Stimulated activated effector memory CD8-positive, alpha-beta T cell treated with anti-CD3 and anti-CD28 coated beads, Interleukin-12 subunit alpha, Interleukin-12 subunit beta, amount 100 ng/mL, for 72 hours (primary cell): Measurements from ENCODE around the gene ZBTB12.
"Not testable (repeated sequence)": the region's sequence is repeated elsewhere in the genome, so short reads cannot be mapped to it uniquely, and the experiment has no call there.

Experiments
- ATAC-seq: fragments of 150-1000 bp; cut with Tn5 transposase; 2 replicates; pipeline ENCODE4 v1.10.0; 2021
- DNase-seq, 2 donors: peaks; one replicate each; pipeline ENCODE4 v3.0.0; 2021 to 2022; ENCODE audit warnings: low spot score in 2 of 2
- H3K27ac Mint-ChIP-seq: one replicate; pipeline ENCODE4 v1.8.0; 2022; ENCODE audit warnings: mild to moderate bottlenecking, mixed read lengths
- H3K36me3 Mint-ChIP-seq: one replicate; pipeline ENCODE4 v1.8.0; 2022; ENCODE audit warnings: mild to moderate bottlenecking, mixed read lengths
- H3K4me1 Mint-ChIP-seq: one replicate; pipeline ENCODE4 v1.8.0; 2022; ENCODE audit warnings: mixed read lengths
- H3K4me3 Mint-ChIP-seq: one replicate; pipeline ENCODE4 v1.8.0; 2022; ENCODE audit warnings: mild to moderate bottlenecking, mixed read lengths
- H3K9me3 Mint-ChIP-seq: one replicate; pipeline ENCODE4 v1.8.0; 2022; ENCODE audit warnings: mixed read lengths

The ZBTB12 gene

DNA sequence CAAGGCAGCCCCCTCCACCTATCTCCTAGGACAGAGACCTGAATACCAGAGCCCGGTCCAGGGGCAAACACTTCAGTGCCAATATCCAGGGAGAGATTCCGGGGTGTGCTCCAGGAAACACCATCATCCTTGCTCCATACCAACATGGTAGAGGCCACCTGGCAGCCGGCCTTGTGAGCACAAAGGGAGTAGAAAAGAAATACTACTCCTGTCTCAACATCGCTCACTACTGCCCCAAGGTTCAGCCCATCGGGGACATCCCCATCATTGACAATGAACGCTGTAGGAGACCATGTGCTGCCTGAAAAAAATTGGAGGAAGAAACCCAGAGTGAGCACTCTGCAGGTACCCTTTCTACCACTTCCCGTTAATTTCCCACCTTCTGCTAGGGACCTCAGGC is 40.7 kb downstream of the ZBTB12 start:
- Mint-ChIP-seq H3K4me1 (peaks cover 27% of the 10 kb centered on the region), H3K36me3 (peaks cover 59% of the 10 kb centered on the region), H3K4me3 (peak overlapping the region; percentile 98), H3K9me3 (no peaks in the 10 kb centered on the region), H3K27ac (peak overlapping the region; percentile 90)
- ATAC-seq (no peak), DNase-seq (no peak)

DNA sequence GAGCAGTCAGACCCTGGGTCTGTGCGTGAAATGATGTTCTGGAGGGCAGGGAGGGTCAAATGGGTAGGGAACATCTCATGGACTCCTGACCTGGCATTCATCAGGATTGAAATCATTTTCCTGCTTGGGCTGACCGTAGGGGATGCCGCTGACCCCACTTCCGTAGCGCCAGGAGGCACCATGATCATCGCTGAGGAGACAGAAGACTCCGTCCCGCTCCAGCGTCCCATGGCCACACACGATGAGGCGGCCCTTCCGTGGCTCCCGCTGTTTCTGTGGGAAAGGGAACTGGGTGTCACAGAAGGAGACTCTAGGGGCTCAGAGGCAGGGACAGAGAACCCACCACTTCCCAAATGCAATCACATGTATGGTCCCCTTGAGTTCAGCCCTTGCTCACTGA is 41.5 kb downstream of the ZBTB12 start:
- Mint-ChIP-seq H3K9me3 (no peaks in the 10 kb centered on the region), H3K36me3 (peaks cover 59% of the 10 kb centered on the region), H3K4me1 (peaks cover 27% of the 10 kb centered on the region), H3K27ac (no peak overlapping the region), H3K4me3 (no peak overlapping the region)
- no peak for DNase-seq
- no peak for ATAC-seq

DNA sequence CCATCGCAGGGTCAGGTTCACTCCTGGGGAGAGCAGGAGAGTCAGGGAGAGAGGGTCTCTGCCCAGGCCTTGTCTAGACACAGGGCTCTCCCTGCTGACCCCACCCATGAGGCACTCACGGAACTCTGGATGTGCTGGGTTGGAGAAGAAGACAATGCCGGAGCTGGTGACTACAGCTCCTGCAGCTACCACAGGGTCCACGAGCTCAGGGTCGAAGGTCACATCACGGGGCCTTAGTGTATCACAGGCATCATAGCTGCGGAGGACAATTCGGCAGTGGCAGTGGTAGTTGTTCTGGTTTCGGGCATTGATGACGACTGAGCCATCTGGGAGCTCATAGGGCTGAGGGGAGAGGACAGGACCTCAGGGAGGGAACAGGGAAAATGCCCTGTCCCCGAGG is 42.0 kb downstream of the ZBTB12 start:
- Mint-ChIP-seq H3K27ac (no peak overlapping the region), H3K9me3 (no peaks in the 10 kb centered on the region), H3K4me3 (no peak overlapping the region), H3K36me3 (peaks cover 59% of the 10 kb centered on the region), H3K4me1 (peaks cover 27% of the 10 kb centered on the region)
- no peak for DNase-seq
- no peak for ATAC-seq

DNA sequence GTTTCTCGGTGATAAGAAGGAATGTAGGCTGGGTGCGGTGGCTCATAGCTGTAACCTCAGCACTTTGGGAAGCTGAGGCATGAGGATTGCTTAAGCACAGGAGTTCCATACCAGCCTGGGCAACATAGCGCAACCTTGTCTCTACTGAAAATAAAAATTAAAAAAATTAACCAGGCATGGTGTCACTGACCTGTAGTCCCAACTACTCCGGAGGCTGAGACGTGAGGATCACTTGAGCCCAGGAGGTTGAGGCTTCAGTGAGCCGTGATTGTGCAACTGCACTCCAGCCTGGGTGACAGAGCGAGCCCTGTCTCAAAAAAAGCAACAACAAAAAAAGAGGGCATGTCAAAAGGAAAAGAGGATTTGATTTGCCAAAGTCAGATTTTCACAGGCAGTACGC is 43.2 kb downstream of the ZBTB12 start:
- H3K9me3 Mint-ChIP-seq = no peaks in the 10 kb centered on the region
- H3K4me1 Mint-ChIP-seq = peaks cover 20% of the 10 kb centered on the region
- no peak overlapping the region for H3K27ac Mint-ChIP-seq
- H3K36me3 Mint-ChIP-seq = peaks cover 59% of the 10 kb centered on the region
- DNase-seq = no peak
- H3K4me3 Mint-ChIP-seq = no peak overlapping the region
- ATAC-seq = no peak

DNA sequence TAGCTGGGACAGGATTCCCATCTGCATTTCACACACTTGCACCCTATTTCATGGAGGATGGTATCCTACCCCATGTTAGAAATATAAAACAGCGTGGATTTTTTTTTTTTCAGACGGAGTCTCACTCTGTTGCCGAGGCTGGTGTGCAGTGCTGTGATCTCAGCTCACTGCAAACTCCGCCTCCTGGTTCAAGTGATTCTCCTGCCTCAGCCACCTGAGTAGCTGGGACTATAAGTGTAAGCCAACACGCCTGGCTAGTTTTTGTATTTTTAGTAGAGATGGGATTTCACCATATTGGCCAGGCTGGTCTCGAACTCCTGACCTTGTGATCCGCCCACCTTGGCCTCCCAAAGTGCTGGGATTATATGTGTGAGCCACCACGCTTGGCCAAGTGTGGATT is 44.1 kb downstream of the ZBTB12 start:
- not testable (repeated sequence) for H3K9me3 Mint-ChIP-seq, DNase-seq, ATAC-seq, H3K27ac Mint-ChIP-seq, H3K4me3 Mint-ChIP-seq
- H3K4me1 Mint-ChIP-seq = peaks cover 20% of the 10 kb centered on the region
- peaks cover 53% of the 10 kb centered on the region for H3K36me3 Mint-ChIP-seq

DNA sequence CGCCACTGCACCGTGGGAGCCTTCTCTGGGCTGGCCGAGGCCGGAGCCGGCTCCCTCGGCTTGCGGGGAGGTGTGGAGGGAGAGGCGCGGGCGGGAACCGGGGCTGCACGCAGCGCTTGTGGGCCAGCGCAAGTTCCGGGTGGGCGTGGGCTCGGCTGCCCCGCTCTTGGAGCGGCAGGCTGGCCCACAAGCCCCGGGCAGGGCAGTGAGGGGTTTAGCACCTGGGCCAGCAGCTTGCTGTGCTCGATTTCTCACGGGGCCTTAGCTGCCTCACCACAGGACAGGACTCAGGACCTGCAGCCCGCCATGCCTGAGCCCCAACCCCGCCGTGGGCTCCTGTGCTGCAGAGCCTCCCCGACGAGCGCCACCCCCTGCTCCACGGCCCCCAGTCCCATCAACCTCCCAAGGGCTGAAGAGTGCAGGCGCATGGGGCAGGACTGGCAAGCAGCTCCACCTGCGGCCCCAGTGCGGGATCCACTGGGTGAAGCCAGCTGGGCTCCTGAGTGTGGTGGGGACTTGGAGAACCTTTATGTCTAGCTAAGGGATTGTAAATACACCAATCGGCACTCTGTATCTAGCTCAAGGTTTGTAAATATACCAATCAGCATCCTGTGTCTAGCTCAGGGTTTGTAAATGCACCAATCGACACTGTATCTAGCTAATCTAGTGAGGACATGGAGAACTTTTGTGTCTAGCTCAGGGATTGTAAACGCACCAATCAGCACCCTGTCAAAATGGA is 49.7 kb downstream of the ZBTB12 start:
- not testable (repeated sequence) for H3K9me3 Mint-ChIP-seq

DNA sequence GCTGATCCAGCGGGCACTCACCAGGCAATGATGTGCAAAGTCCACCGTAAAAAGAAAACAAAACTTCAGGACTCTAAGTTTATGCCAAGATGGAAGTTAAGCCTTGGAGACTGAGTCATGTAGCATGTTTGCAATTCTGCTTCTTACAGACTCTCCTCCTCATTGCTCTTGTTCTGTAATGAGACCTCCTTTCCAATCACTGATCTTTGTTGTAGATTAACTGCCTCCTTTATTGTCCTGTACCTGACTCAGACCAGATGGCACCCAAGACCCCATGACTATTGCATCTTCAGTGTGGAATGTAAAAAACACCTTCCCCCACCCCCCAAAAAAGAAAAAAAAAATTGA is 50.4 kb downstream of the ZBTB12 start:
- no peak for DNase-seq
- Mint-ChIP-seq H3K4me1 (no peaks in the 10 kb centered on the region), H3K9me3 (no peaks in the 10 kb centered on the region), H3K27ac (no peak overlapping the region), H3K4me3 (no peak overlapping the region), H3K36me3 (peaks cover 4% of the 10 kb centered on the region)
- ATAC-seq = no peak

More for the DNA sequence above, 49.7 kb downstream of the ZBTB12 start:
- H3K4me3 Mint-ChIP-seq, H3K36me3 Mint-ChIP-seq, ATAC-seq, H3K27ac Mint-ChIP-seq, H3K4me1 Mint-ChIP-seq, DNase-seq: not testable (repeated sequence)

DNA sequence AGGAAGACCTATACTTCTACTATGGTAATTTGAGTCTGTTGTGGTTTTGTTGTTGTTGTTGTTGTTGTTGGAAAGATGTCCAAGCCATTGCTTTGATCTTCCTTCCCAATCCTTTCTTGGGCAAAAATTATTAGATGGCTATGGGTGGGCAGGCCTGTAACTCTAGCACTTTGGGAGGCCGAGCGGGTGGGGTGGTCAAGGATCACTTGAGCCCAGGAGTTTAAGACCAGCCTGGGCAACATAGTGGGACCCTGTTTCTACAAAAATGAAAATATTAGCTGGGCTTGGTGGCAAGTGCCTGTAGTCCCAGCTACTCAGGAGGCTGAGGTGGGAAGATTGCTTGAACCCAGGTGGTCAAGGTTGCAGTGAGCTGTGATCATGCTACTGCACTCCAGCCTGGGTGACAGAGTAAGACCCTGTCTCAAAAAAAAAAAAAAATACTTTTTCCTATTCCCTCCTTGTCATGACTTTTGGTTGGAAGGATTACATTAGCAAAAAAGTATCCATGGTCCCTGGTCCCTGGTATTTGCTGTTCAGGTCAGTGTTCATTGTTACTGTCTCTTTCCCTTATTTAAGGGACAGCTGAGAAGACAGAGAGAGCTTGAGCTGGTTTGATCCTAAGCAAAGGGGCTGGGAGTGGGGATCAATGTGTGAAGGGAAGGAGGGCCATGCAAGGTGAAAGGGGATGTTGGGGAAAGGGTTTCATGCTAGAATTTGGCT is 51.0 kb downstream of the ZBTB12 start:
- Mint-ChIP-seq H3K9me3 (no peaks in the 10 kb centered on the region), H3K4me1 (no peaks in the 10 kb centered on the region), H3K4me3 (no peak overlapping the region), H3K27ac (no peak overlapping the region), H3K36me3 (peaks cover 5% of the 10 kb centered on the region)
- no peak for DNase-seq
- ATAC-seq = no peak
